Measurements from ENCODE around the gene OR7A5.
"Not testable (repeated sequence)": the region's sequence is repeated elsewhere in the genome, so short reads cannot be mapped to it uniquely, and the experiment has no call there.

Gene OR7A5

GRCh38 chr19:14835011-14835410 lies at the start of gene OR7A5, which contains the start of gene OR7C1:
Gene OR7A5 (minus strand): TSS chr19:14835185. CDS start chr19:14828241, 6,944 bp downstream.
Gene OR7C1 (minus strand): TSS chr19:14835185. CDS start chr19:14800136, 35,049 bp downstream.
- DNase-seq (ENCODE audit: low read depth), result no peak

- no peak for DNase-seq (ENCODE audit: low read depth)
These were observed 36.7 kb upstream of the OR7A5 start for GRCh38 chr19:14871619-14872230.

GRCh38 chr19:14868497-14868896 lies 33.5 kb upstream of the OR7A5 start:
- no peak for DNase-seq (ENCODE audit: low read depth)

- no peak for DNase-seq (ENCODE audit: low read depth)
These were observed 13.8 kb upstream of the OR7A5 start, which contains the start of gene OR7A10 for GRCh38 chr19:14848822-14849221. Gene OR7A10 (minus strand): TSS chr19:14848922. CDS start chr19:14841877, 7,045 bp downstream.

DNA sequence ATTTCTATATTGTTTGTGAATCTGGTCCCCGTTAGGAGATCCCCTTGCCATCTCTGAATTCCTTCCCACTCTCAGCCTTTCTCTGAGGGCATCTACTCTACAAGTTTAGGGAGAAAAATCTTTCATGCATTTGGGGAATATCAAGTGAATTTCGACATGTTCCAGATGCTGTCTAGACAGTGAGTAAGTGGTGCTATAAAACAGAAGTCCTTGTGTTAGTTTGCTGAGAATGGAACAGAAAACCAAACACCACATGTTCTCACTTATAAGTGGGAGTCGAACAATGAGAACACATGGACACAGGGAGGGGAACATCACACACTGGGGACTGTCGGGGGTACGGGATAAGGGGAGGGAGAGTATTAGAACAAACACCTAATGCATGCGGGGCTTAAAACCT lies 8.6 kb upstream of the OR7A5 start:
- DNase-seq (ENCODE audit: low read depth), result no peak

DNA sequence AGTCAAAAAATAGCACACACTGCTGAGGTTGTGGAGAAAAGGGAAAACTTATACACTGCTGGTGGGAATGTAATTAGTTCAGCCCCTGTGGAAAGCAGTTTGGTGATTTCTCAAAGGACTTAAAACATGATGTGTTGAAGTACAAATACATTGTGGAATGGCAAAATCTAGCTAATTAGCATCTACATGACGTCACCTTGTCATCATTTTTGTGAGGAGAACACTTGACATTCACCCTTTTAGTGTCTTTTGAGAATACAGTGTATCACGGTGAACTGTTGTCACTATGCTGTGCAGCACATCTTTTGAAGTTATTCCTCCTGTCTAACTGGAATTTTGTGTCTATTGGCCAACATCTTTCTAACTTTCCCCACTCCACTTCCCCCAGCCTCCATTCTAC lies 8.2 kb upstream of the OR7A5 start:
- no peak for DNase-seq (ENCODE audit: low read depth)

DNA sequence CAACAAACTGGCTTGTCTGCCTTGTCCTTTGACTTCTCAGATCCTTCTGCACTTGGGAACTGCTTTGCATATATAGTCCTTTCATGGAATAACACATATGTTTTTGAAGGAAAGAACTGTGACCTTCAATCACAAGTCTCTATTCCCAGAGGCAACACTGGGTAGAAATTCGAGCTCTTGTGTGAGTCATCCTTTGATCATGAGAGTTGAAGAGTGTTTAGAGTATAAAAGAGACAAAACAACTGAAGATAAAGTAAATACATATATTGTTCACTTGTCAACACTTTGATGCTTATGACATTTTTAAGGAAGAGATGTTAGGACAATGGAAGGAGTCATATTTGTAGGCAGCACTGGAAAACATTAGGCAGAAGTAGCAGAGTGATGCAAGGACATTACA lies 5.2 kb upstream of the OR7A5 start:
- no peak for DNase-seq (ENCODE audit: low read depth)

GRCh38 chr19:14837391-14837790 lies 2.4 kb upstream of the OR7A5 start:
- DNase-seq (ENCODE audit: low read depth), result no peak

- no peak for DNase-seq (ENCODE audit: low read depth)
These were observed 4.3 kb downstream of the OR7A5 start for GRCh38 chr19:14830702-14831101.

- no peak for DNase-seq (ENCODE audit: low read depth)
These were observed 9.0 kb downstream of the OR7A5 start for GRCh38 chr19:14826006-14826405.

GRCh38 chr19:14821937-14822336 lies 13.0 kb downstream of the OR7A5 start:
- DNase-seq (ENCODE audit: low read depth), result no peak

- no peak for DNase-seq (ENCODE audit: low read depth)
These were observed 16.4 kb downstream of the OR7A5 start for GRCh38 chr19:14818588-14818987.

DNA sequence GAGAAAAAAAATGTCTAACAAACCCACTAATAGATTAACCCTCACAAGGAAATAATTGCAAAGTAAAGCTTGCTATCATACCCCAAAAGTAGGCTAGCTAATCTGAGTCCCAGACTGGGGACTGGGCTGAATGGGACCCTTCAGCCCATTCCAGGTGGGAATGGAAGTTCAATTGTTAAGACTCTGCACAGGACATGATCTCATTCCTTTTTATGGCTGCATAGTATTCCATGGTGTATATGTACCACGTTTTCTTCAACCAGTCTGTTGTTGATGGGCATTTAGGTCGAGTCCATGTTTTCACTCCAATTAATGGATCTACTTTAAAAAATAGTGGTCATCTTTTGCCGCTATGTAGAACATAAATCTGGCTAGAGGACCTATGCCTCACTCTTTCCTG lies 17.9 kb downstream of the OR7A5 start:
- DNase-seq (ENCODE audit: low read depth), result no peak

DNA sequence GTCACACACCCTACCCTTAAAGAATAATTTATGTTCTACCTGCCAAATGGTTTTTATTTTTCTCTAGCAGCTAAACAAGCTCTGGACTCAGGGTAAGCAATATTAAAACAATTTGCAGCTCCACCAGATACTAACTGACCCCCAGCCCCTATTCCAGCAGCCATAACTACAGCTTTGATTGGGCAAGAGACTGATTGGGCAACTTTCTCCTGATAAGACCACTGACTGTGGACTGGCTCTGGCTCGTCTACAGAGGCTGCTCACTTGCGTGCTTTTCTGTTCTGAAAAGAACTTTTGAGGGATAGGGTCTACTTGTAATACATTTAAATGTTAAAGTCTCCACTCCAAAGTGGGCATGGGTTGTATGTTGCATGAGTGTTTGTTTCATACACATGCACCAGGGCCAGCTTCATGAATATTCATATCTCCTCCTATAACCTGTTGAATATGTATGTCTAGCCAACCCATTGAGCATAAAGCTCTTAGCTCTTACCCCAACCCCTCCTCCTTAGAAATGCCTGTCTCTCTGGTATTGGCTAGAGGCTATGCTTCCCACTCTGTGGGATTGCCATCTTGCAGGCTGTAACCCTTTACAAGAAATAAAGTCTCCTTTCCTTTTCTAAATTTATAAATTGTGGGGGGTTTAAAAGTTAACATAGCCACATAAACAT lies 19.9 kb downstream of the OR7A5 start:
- no peak for DNase-seq (ENCODE audit: low read depth)

DNA sequence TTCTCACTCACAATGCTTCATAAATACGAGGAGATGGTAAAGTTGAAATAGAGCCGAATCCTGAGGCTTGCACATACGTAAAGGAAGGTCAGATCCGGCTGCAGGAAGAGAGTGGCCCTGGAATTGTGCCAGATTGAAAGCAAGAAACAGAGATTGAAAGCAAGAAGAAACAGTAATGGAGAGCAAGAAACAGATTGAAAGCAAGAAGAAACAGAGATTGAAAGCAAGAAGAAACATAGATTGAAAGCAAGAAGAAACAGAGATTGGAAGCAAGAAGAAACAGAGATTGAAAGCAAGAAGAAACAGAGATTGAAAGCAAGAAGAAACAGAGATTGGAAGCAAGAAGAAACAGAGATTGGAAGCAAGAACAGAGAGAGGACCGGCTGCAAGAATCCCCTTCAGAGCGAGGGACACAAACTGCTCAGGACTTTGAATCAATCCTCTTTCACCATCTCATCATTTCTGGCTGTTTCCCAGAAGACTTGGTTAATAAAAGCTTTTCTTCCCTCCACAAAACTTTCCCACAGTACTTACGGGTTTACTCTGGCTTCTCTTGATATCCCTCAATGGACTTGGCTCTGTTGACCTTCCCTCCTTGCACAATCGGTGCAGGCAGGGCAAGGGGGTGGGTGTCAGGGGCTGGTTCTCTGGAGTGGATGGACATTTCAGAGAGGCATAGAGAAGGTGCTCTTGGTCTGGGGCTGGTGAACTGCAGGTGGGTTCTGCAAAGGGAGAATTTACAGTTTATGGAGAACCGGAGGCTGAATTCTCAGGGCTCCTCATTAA lies 25.5 kb downstream of the OR7A5 start:
- DNase-seq (ENCODE audit: low read depth), result no peak

- DNase-seq (ENCODE audit: low read depth), result no peak
These were observed 30.2 kb downstream of the OR7A5 start for GRCh38 chr19:14804765-14805164.

- no peak for DNase-seq (ENCODE audit: low read depth)
These were observed 36.2 kb downstream of the OR7A5 start for GRCh38 chr19:14798760-14799159.

GRCh38 chr19:14796021-14796420 lies 39.0 kb downstream of the OR7A5 start:
- DNase-seq (ENCODE audit: low read depth), result no peak

DNA sequence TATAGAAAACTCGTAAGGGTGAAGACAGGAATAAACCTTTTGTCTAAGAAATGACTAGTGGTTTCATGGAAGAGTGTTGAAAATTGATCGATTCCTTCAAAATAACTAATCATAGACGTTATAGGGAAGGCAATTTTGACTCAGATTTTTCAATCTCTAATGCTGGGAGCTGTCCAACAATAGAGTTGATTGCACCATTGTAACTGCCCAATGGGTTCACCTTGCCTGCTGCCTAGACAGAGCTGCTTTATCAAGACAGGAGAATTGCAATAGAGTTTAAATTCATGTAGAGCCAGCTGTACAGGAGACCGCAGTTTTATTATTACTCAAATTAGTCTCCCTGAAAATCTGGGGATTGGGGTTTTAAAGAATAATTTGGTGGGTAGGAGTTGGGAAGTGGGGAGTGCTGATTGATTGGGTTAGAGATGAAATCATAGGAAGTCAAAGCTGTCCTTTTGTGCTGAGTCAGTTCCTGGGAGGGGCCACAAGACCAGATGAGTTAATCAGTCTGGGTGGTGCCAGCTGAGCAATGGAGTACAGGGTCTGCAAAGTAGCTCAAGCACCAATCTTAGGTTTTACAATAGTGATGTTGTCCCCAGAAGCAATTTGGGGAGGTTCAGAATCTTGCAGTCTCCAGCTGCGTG lies 39.8 kb downstream of the OR7A5 start:
- DNase-seq (ENCODE audit: low read depth), result no peak

GRCh38 chr19:14792250-14792649 lies 42.7 kb downstream of the OR7A5 start:
- not testable (repeated sequence) for DNase-seq (ENCODE audit: low read depth)

- no peak for DNase-seq (ENCODE audit: low read depth)
These were observed 48.5 kb downstream of the OR7A5 start for GRCh38 chr19:14786421-14786851.

DNA sequence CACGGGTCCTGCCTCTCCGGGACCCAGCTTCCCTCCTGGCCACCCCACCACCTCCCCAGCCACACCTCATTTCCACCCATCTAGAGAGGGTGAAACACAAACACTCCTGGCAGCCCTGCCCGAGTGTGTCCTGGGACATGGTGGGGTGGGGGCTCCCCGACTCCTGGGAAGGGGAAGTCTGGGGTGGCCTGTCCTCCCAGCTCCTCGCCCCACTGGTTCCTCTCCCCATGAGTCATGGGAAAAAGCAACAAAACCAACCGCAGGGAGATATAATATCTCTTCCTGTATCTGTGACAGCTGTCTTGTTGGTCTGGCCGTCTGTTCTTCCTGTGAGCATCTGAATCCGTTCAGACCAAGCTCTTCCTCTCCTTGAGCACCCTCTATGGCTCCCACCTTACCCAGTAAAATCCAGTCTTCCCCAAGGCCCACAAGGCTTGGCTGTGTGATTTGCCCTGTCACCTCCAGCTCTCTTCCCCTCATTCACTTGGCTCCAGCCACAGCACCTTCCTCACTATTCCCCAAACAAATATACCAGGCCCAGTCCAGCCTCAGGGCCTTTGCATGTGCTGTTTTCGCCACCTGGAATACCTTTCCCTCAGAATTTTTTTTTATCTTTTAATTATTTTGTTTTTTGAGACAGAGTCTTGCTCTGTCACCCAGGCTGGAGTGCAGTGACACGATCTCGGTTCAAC lies 49.7 kb downstream of the OR7A5 start:
- peak; percentile 42 for DNase-seq (ENCODE audit: low read depth)
